CD14-positive monocyte (primary cell): ENCODE data around the gene PRLH. TPM values are rescaled to one million over a fixed set of nuclear protein-coding genes. Genes with fewer than 3 reads are reported as not detected.

ENCODE experiments used
- DNase-seq, 3 donors: peaks; one replicate each; pipeline ENCODE4 v3.0.0-alpha.2; 2011 to 2022
- H2AFZ ChIP-seq: 2 replicates; pipeline ENCODE4 v1.6.0; 2012; ENCODE audit warnings: mild to moderate bottlenecking, low read depth, low read length, inconsistent platforms; ENCODE audit not compliant: insufficient read depth, poor library complexity, severe bottlenecking
- H3K27ac ChIP-seq, 2 donors: 1 replicate in 1 of 2; 2 replicates in 1 of 2; pipeline ENCODE4 v1.5.1; 2012 to 2013; ENCODE audit warnings: low read length in 2 of 2, control low read depth in 1 of 2, inconsistent platforms in 1 of 2, low read depth in 1 of 2, mild to moderate bottlenecking in 1 of 2
- H3K27me3 ChIP-seq, 2 donors: one replicate each; pipeline versions ENCODE4 v1.6.0 to v1.6.1; 2011 to 2013; ENCODE audit warnings: low read length in 2 of 2; ENCODE audit not compliant: control insufficient read depth in 2 of 2, insufficient read depth in 2 of 2
- H3K36me3 ChIP-seq, 2 donors: replicated peaks in 1 of 2; 1 replicate in 1 of 2; 2 replicates in 1 of 2; pipeline versions ENCODE4 v1.5.1 to v1.6.1; 2012 to 2013; ENCODE audit warnings: low read length in 2 of 2, control low read depth in 1 of 2, inconsistent platforms in 1 of 2, mild to moderate bottlenecking in 1 of 2; ENCODE audit not compliant: insufficient read depth in 2 of 2, control insufficient read depth in 1 of 2
- H3K4me1 ChIP-seq, 2 donors: 1 replicate in 1 of 2; 2 replicates in 1 of 2; pipeline versions ENCODE4 v1.5.1 to v1.6.1; 2012 to 2013; ENCODE audit warnings: low read length in 2 of 2, control low read depth in 1 of 2, inconsistent platforms in 1 of 2, mild to moderate bottlenecking in 1 of 2, moderate library complexity in 1 of 2; ENCODE audit not compliant: insufficient read depth in 2 of 2, control insufficient read depth in 1 of 2
- H3K4me2 ChIP-seq: replicated peaks from 2 replicates; pipeline ENCODE3; 2012; ENCODE audit warnings: low read length, moderate library complexity, mild to moderate bottlenecking; ENCODE audit not compliant: poor library complexity, severe bottlenecking; ENCODE audit errors: extremely low read depth
- H3K4me3 ChIP-seq, 3 experiments: fragments of 200-600 bp in 1 of 3; sonication (generic) in 1 of 3; replicated peaks in 1 of 3; 1 replicate in 2 of 3; 2 replicates in 1 of 3; pipeline ENCODE4 v1.5.1; 2011 to 2013; ENCODE audit warnings: low read length in 3 of 3, mild to moderate bottlenecking in 3 of 3, control low read depth in 2 of 3, low read depth in 2 of 3, inconsistent platforms in 1 of 3, moderate library complexity in 1 of 3
- H3K79me2 ChIP-seq: 2 replicates; pipeline ENCODE4 v1.6.0; 2012; ENCODE audit warnings: mild to moderate bottlenecking, control low read depth, inconsistent platforms, low read length, moderate library complexity; ENCODE audit not compliant: insufficient read depth
- H3K9ac ChIP-seq: 2 replicates; pipeline ENCODE4 v1.6.0; 2017; ENCODE audit warnings: low read length, mild to moderate bottlenecking; ENCODE audit not compliant: insufficient read depth, poor library complexity, severe bottlenecking
- H3K9me3 ChIP-seq, 2 donors: replicated peaks in 1 of 2; 1 replicate in 1 of 2; 2 replicates in 1 of 2; pipeline versions ENCODE4 v1.5.1 to v1.6.1; 2012 to 2013; ENCODE audit warnings: low read length in 2 of 2, control low read depth in 1 of 2; ENCODE audit not compliant: control insufficient read depth in 1 of 2, insufficient read depth in 1 of 2
- H4K20me1 ChIP-seq: 2 replicates; pipeline ENCODE4 v1.6.0; 2012; ENCODE audit warnings: mild to moderate bottlenecking, low read length, control low read depth, moderate library complexity; ENCODE audit not compliant: insufficient read depth
- H3K27ac Mint-ChIP-seq, 7 donors: one replicate each; pipeline ENCODE4 v1.8.0; 2020; ENCODE audit warnings: mild to moderate bottlenecking in 7 of 7, mixed read lengths in 7 of 7, moderate library complexity in 6 of 7, inconsistent platforms in 2 of 7
- H3K27me3 Mint-ChIP-seq, 3 donors: one replicate each; pipeline ENCODE4 v1.8.0; 2021 to 2022; ENCODE audit warnings: low read depth in 3 of 3, mild to moderate bottlenecking in 3 of 3, mixed read lengths in 3 of 3, moderate library complexity in 3 of 3, inconsistent platforms in 1 of 3
- H3K36me3 Mint-ChIP-seq, 2 donors: one replicate each; pipeline ENCODE4 v1.8.0; 2020; ENCODE audit warnings: mixed read lengths in 2 of 2, inconsistent platforms in 1 of 2, mild to moderate bottlenecking in 1 of 2
- H3K4me1 Mint-ChIP-seq: one replicate; pipeline ENCODE4 v1.8.0; 2020; ENCODE audit warnings: mild to moderate bottlenecking, mixed read lengths
- H3K4me3 Mint-ChIP-seq, 2 donors: one replicate each; pipeline ENCODE4 v1.8.0; 2020; ENCODE audit warnings: mild to moderate bottlenecking in 2 of 2, mixed read lengths in 2 of 2, moderate library complexity in 1 of 2
- H3K9me3 Mint-ChIP-seq, 7 donors: one replicate each; pipeline ENCODE4 v1.8.0; 2020 to 2022; ENCODE audit warnings: mixed read lengths in 7 of 7, mild to moderate bottlenecking in 6 of 7, moderate library complexity in 6 of 7, inconsistent platforms in 2 of 7
- CTCF ChIP-seq: fragments of 200-600 bp; IDR thresholded peaks from one replicate; pipeline ENCODE4 v1.8.0; 2022; ENCODE audit warnings: antibody characterized with exemption, mild to moderate bottlenecking
- WGBS: methylation state at CpG from one replicate; pipeline ENCODE4 v1.1.5; 2013; ENCODE audit warnings: missing lambda C conversion rate; ENCODE audit not compliant: insufficient coverage; 5-methylcytosine and 5-hydroxymethylcytosine counted together
- intact Hi-C, 2 donors: fragments of 100-400 bp; cut with micrococcal nuclease; formaldehyde crosslinking; loops; one replicate each; pipeline versions ENCODE4 v1.15.0 to v1.15.1; 2023
- polyA plus RNA-seq, 3 donors: library from polyadenylated mRNA; depleted of rRNA in 1 of 3; unstranded in 2 of 3; stranded (reverse) in 1 of 3; fragments of 300-500 nt in 2 of 3; fragments of >200 nt in 1 of 3; fragmentation: Illumina TruSeq in 2 of 3; gene quantifications; 1 replicate in 2 of 3; 2 replicates in 1 of 3; pipeline ENCODE4 v1.2.3, GENCODE V29; 2012 to 2021

Gene PRLH
- polyA plus RNA-seq, 3 donors, result not detected

GRCh38 chr2:237517990-237518389, 48.4 kb upstream of the PRLH start:
- H3K27me3 Mint-ChIP-seq, result peaks cover 2 to 3% (median 2%) of the 10 kb centered on the region in 3 donors
- TF ChIP-seq CTCF, result no peak
- Histone ChIP-seq H3K36me3 (no peaks in the 10 kb centered on the region), H3K9me3 (no peaks in the 10 kb centered on the region), H3K4me3 (no peak overlapping the region), H3K27me3 (no peaks in the 10 kb centered on the region), H3K27ac (no peak overlapping the region), H3K4me2 (no peak overlapping the region), H3K9ac (no peak overlapping the region), H3K79me2 (no peaks in the 10 kb centered on the region), H2AFZ (no peak overlapping the region), H4K20me1 (no peaks in the 10 kb centered on the region), H3K4me1 (no peaks in the 10 kb centered on the region)
- H3K9me3 Mint-ChIP-seq, result peaks cover 0 to 2% (median 0%) of the 10 kb centered on the region in 7 donors
- intact Hi-C loops, result loop anchor here in 1 of 2 donors (10.0 kb wide), 1 partner anchor 257 kb away; no protein-coding TSS in a partner anchor
- H3K36me3 Mint-ChIP-seq, result no peaks in the 10 kb centered on the region
- no peak overlapping the region for H3K27ac Mint-ChIP-seq
- no peaks in the 10 kb centered on the region for H3K4me1 Mint-ChIP-seq
- 81% methylated on average over 1 of the region's 1 CpG for WGBS
- no peak overlapping the region for H3K4me3 Mint-ChIP-seq
- DNase-seq, result no peak

- H3K4me1 Mint-ChIP-seq, result no peaks in the 10 kb centered on the region
- Histone ChIP-seq H2AFZ (no peak overlapping the region), H3K27me3 (no peaks in the 10 kb centered on the region), H3K9me3 (no peaks in the 10 kb centered on the region), H3K4me3 (no peak overlapping the region), H3K27ac (no peak overlapping the region), H4K20me1 (no peaks in the 10 kb centered on the region), H3K79me2 (no peaks in the 10 kb centered on the region), H3K4me2 (no peak overlapping the region), H3K9ac (peak overlapping the region; percentile 4), H3K4me1 (no peaks in the 10 kb centered on the region), H3K36me3 (no peaks in the 10 kb centered on the region)
- H3K27me3 Mint-ChIP-seq, result peaks cover 2 to 3% (median 2%) of the 10 kb centered on the region in 3 donors
- no peak overlapping the region for H3K4me3 Mint-ChIP-seq
- 88% methylated on average over 12 of the region's 14 CpGs for WGBS
- intact Hi-C loops, result loop anchor here in 1 of 2 donors (10.0 kb wide), 1 partner anchor 255 kb away; no protein-coding TSS in a partner anchor
- TF ChIP-seq CTCF, result no peak
- no peak overlapping the region for H3K27ac Mint-ChIP-seq
- H3K36me3 Mint-ChIP-seq, result no peaks in the 10 kb centered on the region
- DNase-seq, result no peak
- H3K9me3 Mint-ChIP-seq, result peaks cover 0 to 2% (median 0%) of the 10 kb centered on the region in 7 donors
Observed at GRCh38 chr2:237519506-237520245, 46.7 kb upstream of the PRLH start.
